Measurements from ENCODE around the gene ZNF341.

ZNF341 gene

GRCh38 chr20:33769043-33769442, 37.2 kb downstream of the ZNF341 start:
- no peak for DNase-seq (ENCODE audit: low read depth)
- TF ChIP-seq CTCF (conservative IDR thresholded peaks at IDR 0.05; ENCODE audit: low read depth, low read length): no peak

GRCh38 chr20:33770005-33770404, 38.2 kb downstream of the ZNF341 start:
- DNase-seq (ENCODE audit: low read depth): no peak
- H3K4me3 ChIP-seq (ENCODE audit: low read length): no peak overlapping the region
- no peak for TF ChIP-seq CTCF (conservative IDR thresholded peaks at IDR 0.05; ENCODE audit: low read depth, low read length)

More at GRCh38 chr20:33769043-33769442, 37.2 kb downstream of the ZNF341 start:
- no peak overlapping the region for H3K4me3 ChIP-seq (ENCODE audit: low read length)

GRCh38 chr20:33771938-33772337, 40.1 kb downstream of the ZNF341 start:
- no peak for TF ChIP-seq CTCF (conservative IDR thresholded peaks at IDR 0.05; ENCODE audit: low read depth, low read length)
- DNase-seq (ENCODE audit: low read depth): no peak
- no peak overlapping the region for H3K4me3 ChIP-seq (ENCODE audit: low read length)

- no peak for DNase-seq (ENCODE audit: low read depth)
- no peak overlapping the region for H3K4me3 ChIP-seq (ENCODE audit: low read length)
- no peak for TF ChIP-seq CTCF (conservative IDR thresholded peaks at IDR 0.05; ENCODE audit: low read depth, low read length)
Measured at GRCh38 chr20:33772439-33772838, 40.6 kb downstream of the ZNF341 start.

- DNase-seq (ENCODE audit: low read depth): no peak
- H3K4me3 ChIP-seq (ENCODE audit: low read length): no peak overlapping the region
- TF ChIP-seq CTCF (conservative IDR thresholded peaks at IDR 0.05; ENCODE audit: low read depth, low read length): no peak
Measured at GRCh38 chr20:33773412-33774089, 41.8 kb downstream of the ZNF341 start.

GRCh38 chr20:33777816-33778215, 46.0 kb downstream of the ZNF341 start:
- H3K4me3 ChIP-seq (ENCODE audit: low read length): no peak overlapping the region
- no peak for DNase-seq (ENCODE audit: low read depth)
- no peak for TF ChIP-seq CTCF (conservative IDR thresholded peaks at IDR 0.05; ENCODE audit: low read depth, low read length)

- TF ChIP-seq CTCF (conservative IDR thresholded peaks at IDR 0.05; ENCODE audit: low read depth, low read length): no peak
- DNase-seq (ENCODE audit: low read depth): no peak
- no peak overlapping the region for H3K4me3 ChIP-seq (ENCODE audit: low read length)
Measured at GRCh38 chr20:33781133-33781532, 49.3 kb downstream of the ZNF341 start.
